A549 (cell line): ENCODE data around the gene PPME1.

ENCODE experiments used
- BHLHE40 ChIP-seq: IDR thresholded peaks from 2 replicates; pipeline ENCODE4 v1.6.1; 2012; ENCODE audit warnings: low read depth, low read length, inconsistent platforms
- CTCF ChIP-seq: fragments of >200 bp; sonication (Bioruptor Twin); formaldehyde crosslinking; IDR thresholded peaks from 3 replicates; pipeline ENCODE4 v1.5.1; 2016
- HDAC2 ChIP-seq: fragments of 200-600 bp; sonication (generic); IDR thresholded peaks from 2 replicates; pipeline ENCODE4 v1.6.1; 2016
- MAFK ChIP-seq: fragments of 450-650 bp; IDR thresholded peaks from 2 replicates; pipeline ENCODE4 v1.6.1; 2014; ENCODE audit not compliant: partially characterized antibody
- MAX ChIP-seq: IDR thresholded peaks from 2 replicates; pipeline ENCODE4 v1.6.1; 2012
- MYC ChIP-seq: IDR thresholded peaks from 2 replicates; pipeline ENCODE4 v1.6.1; 2012; ENCODE audit warnings: mild to moderate bottlenecking, inconsistent platforms, low read length, improper control_type of control experiment, borderline replicate concordance
- POLR2A ChIP-seq: IDR thresholded peaks from 2 replicates; pipeline ENCODE4 v1.6.1; 2012; ENCODE audit warnings: mild to moderate bottlenecking, low read length
- RAD21 ChIP-seq, 2 experiments: fragments of >200 bp in 1 of 2; sonication (Bioruptor Twin) in 1 of 2; formaldehyde crosslinking in 1 of 2; IDR thresholded peaks in 1 of 2; conservative IDR thresholded peaks in 1 of 2; 2 replicates in 1 of 2; 3 replicates in 1 of 2; pipeline ENCODE4 v1.6.1; 2012 to 2018; ENCODE audit warnings: inconsistent platforms in 1 of 2
- REST ChIP-seq: fragments of 200-600 bp; sonication (generic); IDR thresholded peaks from 2 replicates; pipeline ENCODE4 v1.6.1; 2016; ENCODE audit warnings: antibody characterized with exemption, mild to moderate bottlenecking, moderate library complexity
- SMC3 ChIP-seq: fragments of >200 bp; sonication (Bioruptor Twin); formaldehyde crosslinking; IDR thresholded peaks from 3 replicates; pipeline ENCODE4 v1.6.1; 2018; ENCODE audit warnings: inconsistent platforms
- TP53 ChIP-seq: fragments of 250-450 bp; sonication (Bioruptor Pico); IDR thresholded peaks from 2 replicates; pipeline ENCODE4 v1.5.0; 2021; ENCODE audit warnings: mild to moderate bottlenecking, moderate library complexity

GRCh38 chr11:74248469-74248868 is 77.4 kb downstream of the PPME1 start:
- TF ChIP-seq POLR2A (no peak), CTCF (no peak), SMC3 (no peak), MYC (no peak), REST (no peak), RAD21 (conservative IDR thresholded peaks at IDR 0.05 in 1 of 2, IDR thresholded peaks at IDR 0.05 in 1 of 2) (no peak), TP53 (CRISPR knock-in tag) (no peak), MAX (no peak), HDAC2 (no peak), MAFK (no peak), BHLHE40 (no peak)
